Muscle of arm (tissue), 14 donors: Measurements from ENCODE around the gene GEMIN8. TPM values are rescaled to one million over a fixed set of nuclear protein-coding genes. Genes with fewer than 3 reads are reported as not detected.

Source experiments
- DNase-seq: peaks from one replicate; pipeline ENCODE4 v3.0.0-alpha.2; 2013
- long read RNA-seq, 11 donors: transcript quantifications; one replicate each; lab custom pipeline, GENCODE V29; 2026
- polyA plus RNA-seq, 12 donors: library from polyadenylated mRNA; unstranded; fragments of 120-200 nt; gene quantifications; one replicate each; pipeline ENCODE4 v1.2.1, GENCODE V29; 2013; ENCODE audit not compliant: insufficient read length in 12 of 12

Gene GEMIN8, protein sequence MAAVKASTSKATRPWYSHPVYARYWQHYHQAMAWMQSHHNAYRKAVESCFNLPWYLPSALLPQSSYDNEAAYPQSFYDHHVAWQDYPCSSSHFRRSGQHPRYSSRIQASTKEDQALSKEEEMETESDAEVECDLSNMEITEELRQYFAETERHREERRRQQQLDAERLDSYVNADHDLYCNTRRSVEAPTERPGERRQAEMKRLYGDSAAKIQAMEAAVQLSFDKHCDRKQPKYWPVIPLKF
- polyA plus RNA-seq: 10 to 100 TPM in 10 of 12 donors, not detected in 2; 11.7 to 17.4 (median 14.9) TPM
- long read RNA-seq, donor 1, partial matches to known transcripts: 0 of 3 reads
- long read RNA-seq, donor 1, other reads (novel, unspliced or antisense): 0 of 3 reads
- long read RNA-seq, donor 2, partial matches to known transcripts: 0 of 1 reads
- long read RNA-seq, donor 2, other reads (novel, unspliced or antisense): 0 of 1 reads
- long read RNA-seq, donor 3, partial matches to known transcripts: 0 of 1 reads
- long read RNA-seq, donor 3, other reads (novel, unspliced or antisense): 0 of 1 reads
- long read RNA-seq, donor 4, partial matches to known transcripts: 0 of 1 reads
- long read RNA-seq, donor 4, other reads (novel, unspliced or antisense): 0 of 1 reads
- long read RNA-seq, donor 5, partial matches to known transcripts: 0 of 10 reads
- long read RNA-seq, donor 5, other reads (novel, unspliced or antisense): 6 of 10 reads
- long read RNA-seq, donor 6: 0 reads
- long read RNA-seq, donor 7, partial matches to known transcripts: 0 of 1 reads
- long read RNA-seq, donor 7, other reads (novel, unspliced or antisense): 0 of 1 reads
- long read RNA-seq, donor 8, partial matches to known transcripts: 0 of 9 reads
- long read RNA-seq, donor 8, other reads (novel, unspliced or antisense): 7 of 9 reads
- long read RNA-seq, donor 9: 0 reads
- long read RNA-seq, donor 10, partial matches to known transcripts: 0 of 1 reads
- long read RNA-seq, donor 10, other reads (novel, unspliced or antisense): 0 of 1 reads
- long read RNA-seq, donor 11, partial matches to known transcripts: 0 of 2 reads
- long read RNA-seq, donor 11, other reads (novel, unspliced or antisense): 0 of 2 reads

DNA sequence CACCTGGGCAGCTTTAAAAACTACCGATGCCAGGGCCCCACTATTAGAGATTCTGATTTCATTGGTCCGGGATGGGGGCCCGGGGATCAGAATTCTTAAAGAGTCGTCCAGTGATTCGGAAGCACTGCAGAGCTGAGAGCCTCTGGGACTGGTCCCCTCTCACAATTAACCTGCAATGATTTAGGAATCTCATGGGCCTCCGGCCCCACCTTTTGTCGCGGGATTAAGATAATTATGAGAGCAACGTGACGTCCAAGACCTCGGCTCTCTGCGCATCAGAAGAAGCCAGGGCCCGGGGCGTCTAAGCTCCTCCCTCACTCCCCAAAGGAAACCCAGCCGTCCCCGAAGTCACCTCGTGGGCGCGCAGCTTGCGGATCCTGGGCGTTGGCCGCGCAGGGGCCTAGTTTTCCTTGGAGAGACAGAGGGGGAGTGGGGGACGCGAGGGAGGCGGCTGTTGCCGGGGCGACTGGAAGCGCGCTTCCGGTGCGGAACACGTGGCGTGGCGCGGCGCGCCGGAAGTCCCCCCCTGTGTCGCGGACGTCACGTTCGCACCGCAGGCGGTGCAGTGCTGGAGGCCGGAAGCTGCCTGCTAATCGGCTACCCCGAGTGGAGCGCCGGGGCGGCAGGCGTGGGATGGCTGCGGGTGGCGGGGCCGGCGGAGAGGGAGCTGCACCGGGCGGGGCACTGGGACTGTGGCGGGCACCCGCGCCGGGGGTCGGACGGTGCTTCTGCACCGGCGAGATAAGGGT lies at the start of gene GEMIN8:
GEMIN8 (minus strand) TSS at position 468 of the 749 bp plus-strand sequence. CDS start 8,414 bp downstream, outside the sequence.
- DNase-seq: peak; percentile 87

DNA sequence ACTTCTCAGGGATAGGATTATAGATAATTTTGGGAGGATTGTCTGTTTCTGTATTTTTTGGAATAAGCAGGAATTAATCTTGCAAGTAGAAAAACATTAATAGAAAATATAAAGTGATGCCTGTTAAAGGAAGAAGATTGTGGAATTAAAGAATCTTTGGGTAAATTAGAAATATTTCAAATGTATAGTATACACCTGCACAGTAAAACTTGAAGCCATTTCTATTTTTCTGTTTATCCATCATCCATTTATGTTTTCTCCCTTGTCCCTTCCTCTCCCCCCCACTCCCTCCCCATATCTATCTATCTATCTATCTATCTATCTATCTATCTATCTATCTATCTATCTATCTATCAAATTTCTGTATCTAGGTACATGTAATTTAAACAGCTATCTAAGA lies 46.9 kb upstream of the GEMIN8 start:
- no peak for DNase-seq

DNA sequence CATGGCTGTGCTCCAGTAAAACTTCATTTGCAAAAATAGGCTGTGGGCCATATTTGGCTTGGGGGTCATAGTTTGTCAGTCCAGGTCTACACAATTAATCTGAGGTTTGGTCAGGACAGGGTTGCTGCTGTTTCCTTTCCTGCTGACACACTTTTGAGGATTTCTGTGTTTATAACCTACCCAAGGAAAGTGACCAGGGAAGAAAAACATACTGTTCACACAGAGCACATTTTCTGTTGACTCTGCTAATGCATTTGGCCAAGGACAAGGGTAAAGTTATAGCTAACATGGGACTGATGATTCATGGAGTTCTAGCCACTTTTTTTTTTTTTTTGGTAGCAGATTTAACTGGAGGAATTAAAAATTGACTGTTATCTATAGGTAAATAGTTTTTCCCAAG lies 43.9 kb upstream of the GEMIN8 start:
- DNase-seq: no peak

DNA sequence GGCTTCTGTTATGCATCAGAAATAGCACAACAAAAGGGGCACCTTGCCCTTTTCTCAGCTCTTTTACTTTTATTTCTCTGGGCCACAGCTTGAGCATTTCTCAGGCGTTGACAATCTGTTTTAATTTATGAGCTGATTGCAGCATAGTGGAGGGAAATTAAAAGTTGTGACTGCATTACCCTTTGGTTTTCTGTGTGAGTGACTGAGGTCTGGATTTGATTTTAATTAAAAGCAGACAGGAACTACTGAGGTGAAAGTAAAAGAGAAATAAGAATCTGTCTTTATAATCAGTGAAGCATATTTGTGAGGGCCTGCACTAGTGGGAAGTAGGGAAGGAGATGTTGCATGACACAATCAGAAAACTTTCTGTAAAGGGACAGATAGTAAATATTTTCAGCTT lies 43.4 kb upstream of the GEMIN8 start:
- DNase-seq: no peak

DNA sequence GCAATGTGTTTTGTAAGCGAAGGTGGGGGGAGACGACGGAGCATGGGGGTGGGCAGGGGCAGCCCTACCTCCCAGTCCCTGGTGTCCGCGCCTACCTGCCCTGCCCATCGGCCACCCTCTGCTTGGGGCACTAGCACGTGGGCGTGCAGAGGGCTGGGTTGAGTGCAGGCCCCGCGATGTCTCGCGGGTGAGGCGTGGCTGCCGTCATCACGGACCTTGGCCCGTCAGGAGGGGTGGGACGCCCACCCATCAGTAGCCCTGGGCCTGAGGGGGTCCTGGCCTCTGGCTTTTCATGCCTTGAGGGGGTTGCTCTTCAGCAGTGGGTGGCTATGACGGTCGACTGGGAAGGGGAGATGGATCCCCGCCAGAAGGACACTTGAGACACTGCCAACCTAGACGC lies 36.1 kb upstream of the GEMIN8 start:
- no peak for DNase-seq

DNA sequence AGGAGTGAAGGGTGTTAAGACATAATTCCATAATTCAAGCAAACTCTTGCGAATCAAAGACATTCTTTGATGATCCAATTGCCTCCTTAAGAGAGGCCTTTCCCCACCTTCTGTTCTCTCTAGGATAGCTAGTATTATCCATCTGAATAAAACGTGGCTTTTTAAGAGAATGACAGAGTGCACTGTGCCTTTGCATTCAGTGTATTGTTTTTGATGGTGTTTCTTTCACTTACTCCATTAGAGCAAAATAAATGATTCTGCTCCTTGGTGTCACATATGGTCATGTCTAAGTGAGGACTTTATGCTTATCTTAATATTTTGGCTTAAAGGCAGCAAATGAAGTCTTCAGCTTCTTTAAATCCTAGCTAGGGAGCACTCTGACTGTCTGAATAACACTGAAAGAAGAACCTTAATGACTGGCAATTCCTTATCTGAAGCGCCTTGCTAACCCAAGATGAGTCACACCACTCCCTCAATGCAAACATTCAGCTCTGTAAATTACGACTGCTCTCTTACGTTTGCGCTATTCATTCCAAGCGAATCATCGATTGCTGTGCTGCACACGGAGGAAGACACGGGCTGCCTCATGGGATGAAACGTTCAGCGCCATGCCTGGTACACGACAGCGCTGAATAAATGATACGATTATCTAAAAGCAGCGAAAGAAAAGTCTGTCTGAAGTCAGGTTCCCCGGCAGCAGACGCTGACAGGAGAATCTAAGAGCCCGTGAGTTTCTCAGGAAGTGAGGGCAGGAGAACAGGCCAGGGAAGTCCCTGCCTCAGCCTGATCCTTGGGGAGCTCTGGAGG lies 35.1 kb upstream of the GEMIN8 start:
- no peak for DNase-seq

DNA sequence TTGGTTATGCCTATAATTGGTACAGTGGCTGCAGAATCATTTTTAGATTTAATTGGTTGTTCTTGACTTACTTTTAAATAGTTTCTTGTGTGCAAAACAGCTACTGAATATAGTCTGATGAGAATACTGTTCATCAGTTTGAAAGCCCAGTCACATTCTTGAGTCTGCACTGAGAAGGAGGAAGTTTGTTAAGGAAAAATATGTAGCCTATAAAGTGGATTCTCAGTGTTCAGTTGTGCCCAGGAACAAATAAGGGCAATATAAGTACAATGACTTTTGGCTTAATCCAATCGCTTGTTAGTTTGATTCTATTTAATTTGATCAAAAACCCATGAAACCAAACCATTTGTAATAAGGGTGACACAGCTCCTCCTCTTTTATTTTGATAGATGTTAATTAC lies 32.8 kb upstream of the GEMIN8 start:
- DNase-seq: no peak

DNA sequence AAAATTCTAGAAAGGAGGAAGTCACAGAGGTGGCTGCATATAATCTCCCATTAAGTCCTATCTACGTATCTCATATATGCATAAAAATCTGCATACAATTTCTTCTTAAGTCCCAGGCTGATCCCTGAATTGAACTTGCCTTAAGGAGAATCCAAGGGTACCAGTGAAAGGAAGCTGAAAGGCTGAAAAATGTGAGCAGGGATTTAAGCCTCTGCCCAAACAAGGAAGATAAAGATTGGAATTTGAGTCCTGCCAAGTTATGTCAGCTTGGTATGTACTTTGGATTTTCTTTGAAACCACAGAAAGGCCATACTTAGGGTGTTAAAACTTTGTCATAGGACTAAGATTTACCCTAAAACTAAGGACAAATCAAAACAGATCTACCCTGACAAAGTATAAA lies 26.5 kb upstream of the GEMIN8 start:
- DNase-seq: no peak

DNA sequence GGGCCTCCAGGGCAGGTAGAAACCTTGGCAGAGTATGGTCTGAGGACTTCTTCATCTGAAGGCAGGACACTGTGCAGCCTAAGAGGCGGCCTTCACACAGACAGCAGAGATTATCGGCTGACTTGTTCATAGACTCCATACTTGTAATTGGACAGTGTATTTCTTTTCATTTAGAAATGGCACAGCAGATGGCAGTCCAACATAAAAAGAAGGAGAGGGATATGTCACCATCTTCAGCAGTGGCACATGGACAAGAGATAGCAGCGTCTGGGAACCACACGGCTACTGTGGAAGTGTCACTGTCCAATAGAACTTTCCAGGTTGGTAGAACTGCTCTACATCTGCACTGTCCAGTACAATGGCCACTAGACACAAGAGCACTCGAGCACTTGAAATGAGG lies 21.7 kb upstream of the GEMIN8 start:
- no peak for DNase-seq

DNA sequence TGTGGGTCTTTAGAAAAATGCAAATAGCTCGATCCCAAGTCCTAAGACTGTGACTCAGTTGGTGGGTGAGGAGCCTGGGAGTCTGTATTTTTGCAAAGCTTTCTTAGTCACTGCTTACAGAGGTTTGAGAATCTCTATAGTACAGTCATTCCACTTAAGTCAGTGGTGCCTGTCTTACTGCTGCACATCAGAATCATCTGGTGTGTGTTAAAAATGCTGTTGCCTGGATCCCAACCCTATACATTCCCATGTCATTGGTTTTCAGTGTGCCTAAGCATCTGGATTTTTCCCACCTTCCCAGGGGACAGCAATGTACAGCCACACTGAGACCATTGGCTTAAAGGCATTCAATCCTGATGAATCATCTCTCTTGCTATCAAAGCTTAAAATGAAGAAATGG lies 21.0 kb upstream of the GEMIN8 start:
- DNase-seq: no peak

DNA sequence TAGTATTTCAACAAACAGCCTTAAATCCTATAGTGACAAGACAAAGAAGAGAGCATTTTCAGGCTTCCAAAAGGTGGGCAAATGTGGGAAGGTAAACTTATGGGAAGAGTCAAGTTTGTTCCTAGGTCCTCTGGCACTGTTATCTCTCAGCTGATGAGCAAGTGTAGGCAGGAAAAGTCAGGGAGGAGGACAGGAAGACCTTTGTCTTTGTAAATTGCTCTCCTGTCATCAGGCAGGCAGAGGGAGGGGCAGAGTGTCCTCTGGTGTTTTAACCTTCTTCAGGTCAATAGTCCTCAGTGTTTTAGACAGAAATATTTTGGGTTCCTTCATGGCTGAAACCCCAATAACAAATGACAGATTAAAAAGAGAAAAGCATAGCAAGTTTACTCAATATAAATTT lies 13.5 kb upstream of the GEMIN8 start:
- DNase-seq: no peak

DNA sequence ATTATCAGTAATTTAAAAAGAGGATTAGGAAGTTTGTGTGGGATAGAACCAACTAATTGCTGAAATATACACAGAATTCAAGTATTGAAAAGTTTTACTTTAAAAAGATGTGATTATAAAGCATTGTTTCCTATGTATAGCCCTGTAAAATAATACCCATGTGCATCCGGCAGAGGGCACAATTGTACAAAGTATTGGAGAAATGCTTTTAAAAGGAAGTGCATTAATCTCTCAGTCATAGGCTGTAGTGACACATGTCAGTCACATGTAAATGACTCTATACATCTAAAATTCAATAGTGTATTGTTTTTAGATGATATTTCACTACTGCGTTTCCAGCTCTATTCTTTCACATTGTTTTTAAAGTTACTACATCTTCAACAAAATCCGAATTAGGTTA lies 9.7 kb upstream of the GEMIN8 start:
- DNase-seq: peak; percentile 35

DNA sequence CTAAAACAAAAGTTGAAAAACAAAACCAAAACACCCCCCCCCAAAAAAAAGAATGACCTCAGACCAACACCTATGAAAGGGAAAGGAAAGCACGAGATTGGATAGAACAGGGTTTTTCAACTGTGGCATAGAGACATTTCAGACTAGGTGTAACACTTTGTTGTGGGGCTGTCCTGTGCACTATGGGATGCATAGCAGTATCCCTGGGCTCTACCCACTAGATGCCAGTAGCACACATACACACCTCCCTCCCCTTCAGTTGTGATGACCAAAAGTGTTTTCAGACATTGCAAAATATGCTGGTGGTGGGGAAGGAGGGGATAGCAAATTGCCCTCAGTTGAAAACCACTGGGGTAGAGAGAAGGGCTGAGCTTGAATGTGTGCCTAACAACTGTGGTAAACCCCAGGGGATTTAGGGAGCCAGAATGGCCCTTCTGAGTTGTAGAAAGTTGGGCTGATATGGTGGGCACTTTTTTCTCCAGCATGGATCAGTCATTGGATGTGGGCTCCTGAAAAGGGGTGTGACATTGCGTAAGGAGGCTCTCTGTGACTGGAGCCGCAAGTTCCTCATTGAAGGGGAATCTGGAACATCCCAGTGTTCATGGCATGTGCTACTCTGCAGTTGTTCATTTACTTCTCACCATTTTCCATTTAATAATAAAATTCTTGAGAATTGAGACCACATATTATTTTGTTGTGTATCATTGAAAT lies 8.8 kb upstream of the GEMIN8 start:
- DNase-seq: no peak

DNA sequence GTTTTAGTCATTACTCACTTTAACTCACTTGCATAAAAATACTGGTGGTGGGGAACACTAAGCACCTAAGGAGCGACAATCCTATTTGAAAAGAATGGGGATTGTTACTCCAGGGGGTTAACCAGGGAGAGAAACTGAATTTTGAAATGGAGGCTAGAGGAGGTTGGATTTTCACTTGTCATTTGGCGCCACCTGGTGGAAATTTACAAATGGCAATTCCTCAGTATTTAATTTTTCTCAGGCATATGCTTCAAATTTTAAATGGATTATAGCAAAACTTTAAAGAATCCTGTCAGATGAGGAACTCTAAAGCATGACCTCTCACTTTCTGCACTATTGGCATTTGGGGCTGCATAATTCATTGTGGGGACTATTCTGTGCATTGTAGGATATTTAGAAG lies 2.7 kb upstream of the GEMIN8 start:
- peak; percentile 75 for DNase-seq

DNA sequence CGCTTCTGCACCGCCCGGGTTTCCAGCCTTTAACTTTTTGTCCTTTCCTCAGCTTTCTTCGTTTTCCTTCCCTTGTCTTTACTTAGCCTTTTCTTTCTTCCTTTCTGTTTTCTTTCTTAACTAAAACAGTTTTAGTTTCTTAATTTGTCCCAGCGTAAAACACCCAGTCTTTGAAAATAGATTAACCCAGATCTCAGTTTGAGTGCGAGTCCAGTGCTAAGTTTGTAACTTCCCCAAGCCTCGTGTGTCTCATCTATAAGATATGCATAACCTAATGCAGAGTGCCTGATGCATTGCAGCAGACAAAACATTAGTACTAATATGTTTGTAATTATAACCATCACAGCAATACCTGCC lies 460 bp upstream of the GEMIN8 start:
- peak; percentile 21 for DNase-seq

DNA sequence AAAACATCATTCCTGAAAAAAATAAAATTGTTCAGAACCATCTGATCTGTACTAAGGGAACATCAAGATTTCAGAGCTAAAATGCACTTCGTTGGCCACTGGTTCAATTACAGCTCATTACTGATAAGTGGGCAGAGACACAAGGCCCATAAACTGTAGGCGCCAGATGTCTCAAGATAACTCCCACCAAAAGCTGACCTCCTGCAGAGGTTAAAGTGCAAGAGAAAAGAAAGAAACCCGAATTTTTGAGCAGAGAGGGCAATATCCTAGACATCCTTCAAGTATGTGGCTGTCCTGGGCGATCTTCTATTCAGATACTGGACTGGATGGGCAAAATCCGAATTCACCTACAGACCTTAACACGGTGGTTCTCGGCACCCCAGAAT lies 660 bp downstream of the GEMIN8 start:
- peak; percentile 13 for DNase-seq

DNA sequence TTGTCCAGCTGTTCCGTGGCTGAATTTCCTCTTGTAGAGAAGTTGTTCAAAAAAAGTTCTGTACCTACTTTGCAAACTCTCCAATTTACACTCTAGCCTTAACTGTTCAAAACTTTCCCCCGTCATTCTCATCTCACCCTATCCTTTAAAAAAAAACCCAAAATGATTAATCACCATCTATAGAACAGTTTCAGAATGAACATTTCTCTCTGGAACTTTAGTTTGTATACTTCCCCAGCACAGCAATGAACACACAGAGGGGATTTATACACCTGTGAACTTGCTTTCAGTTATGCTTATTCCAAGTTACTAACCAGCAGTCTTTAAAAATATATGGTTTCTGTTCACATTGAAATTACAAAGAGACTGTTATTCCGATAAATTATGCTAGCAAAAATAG lies 1.2 kb downstream of the GEMIN8 start:
- DNase-seq: no peak

DNA sequence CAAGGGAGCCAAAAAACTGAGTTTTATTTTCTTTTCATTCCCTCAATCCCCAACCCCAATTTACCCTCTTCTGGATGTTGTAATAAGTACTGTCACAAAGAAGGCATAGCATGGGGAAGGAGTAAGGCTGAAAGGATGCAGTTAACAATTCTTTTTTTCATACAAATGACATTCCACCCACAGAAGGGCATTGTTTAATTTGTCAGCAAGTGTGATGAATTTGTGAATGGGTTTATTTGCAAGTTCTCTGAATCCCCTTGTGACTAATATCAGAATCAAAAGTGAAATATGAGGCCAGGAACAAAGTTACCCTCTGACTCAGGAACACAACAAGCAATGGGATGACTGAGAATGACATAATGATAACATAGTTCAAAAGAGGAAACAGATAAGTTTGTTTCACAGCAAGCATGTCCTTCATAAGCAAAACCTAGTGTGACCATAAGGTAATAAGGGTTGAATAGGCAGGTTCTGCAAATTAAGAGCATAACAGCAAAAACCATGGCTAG lies 2.1 kb downstream of the GEMIN8 start:
- DNase-seq: no peak

DNA sequence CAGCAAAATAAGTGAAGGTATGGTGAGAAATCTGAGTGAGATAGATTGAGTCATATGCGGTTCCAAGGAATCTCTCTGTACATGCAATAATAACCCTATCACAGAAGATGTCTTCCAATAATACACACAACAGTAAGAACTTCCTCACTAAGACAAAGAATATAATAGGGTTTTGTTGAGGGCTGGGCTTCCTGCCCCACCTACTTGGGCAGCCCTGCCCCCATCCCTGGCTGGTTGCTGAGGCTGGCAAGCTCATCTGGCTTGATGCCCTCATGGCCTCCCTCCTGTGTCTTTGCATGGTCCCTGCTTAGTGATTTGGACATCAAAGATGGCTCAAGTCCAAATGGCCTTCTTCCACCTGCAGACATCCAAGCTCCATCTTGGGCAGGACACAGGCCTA lies 2.7 kb downstream of the GEMIN8 start:
- DNase-seq: no peak

DNA sequence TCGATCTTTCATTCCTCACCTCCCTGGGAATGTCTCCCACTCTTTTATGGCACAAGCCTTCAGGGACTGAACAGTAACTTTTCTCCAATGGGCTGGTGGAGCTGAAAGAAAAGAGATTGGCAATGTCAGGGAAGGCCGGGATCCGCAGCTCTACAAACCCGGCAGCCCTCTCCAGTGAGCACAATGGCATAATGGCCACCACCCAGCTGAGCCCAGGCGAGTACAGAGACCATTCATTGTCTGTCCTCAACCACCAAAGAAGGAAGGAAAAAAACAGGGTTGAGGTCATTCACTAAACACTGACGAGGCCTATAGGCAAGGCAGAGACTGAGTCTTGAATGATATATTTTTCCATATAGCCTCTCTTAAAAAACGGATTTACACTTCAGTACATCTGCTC lies 3.6 kb downstream of the GEMIN8 start:
- no peak for DNase-seq
